NCI-H748 (cell line): ENCODE measurements around the gene HEATR3.

Experiments
- DNase-seq: peaks from one replicate; lab custom pipeline; 2025; ENCODE audit not compliant: unreplicated experiment; lab: John Stamatoyannopoulos, UW

HEATR3 gene

GRCh38 chr16:50065624-50066481 lies at the start of gene HEATR3:
Gene HEATR3 (plus strand): TSS chr16:50065970. CDS start chr16:50066132, 162 bp downstream.
- DNase-seq = peak; percentile 90

- DNase-seq = no peak
Observed at GRCh38 chr16:50017553-50017952, 48.2 kb upstream of the HEATR3 start.

- DNase-seq = peak; percentile 25
Observed at GRCh38 chr16:50021544-50021943, 44.2 kb upstream of the HEATR3 start.

GRCh38 chr16:50023641-50024040 lies 42.1 kb upstream of the HEATR3 start:
- DNase-seq = no peak

GRCh38 chr16:50024207-50024606 lies 41.6 kb upstream of the HEATR3 start:
- DNase-seq = no peak

DNA sequence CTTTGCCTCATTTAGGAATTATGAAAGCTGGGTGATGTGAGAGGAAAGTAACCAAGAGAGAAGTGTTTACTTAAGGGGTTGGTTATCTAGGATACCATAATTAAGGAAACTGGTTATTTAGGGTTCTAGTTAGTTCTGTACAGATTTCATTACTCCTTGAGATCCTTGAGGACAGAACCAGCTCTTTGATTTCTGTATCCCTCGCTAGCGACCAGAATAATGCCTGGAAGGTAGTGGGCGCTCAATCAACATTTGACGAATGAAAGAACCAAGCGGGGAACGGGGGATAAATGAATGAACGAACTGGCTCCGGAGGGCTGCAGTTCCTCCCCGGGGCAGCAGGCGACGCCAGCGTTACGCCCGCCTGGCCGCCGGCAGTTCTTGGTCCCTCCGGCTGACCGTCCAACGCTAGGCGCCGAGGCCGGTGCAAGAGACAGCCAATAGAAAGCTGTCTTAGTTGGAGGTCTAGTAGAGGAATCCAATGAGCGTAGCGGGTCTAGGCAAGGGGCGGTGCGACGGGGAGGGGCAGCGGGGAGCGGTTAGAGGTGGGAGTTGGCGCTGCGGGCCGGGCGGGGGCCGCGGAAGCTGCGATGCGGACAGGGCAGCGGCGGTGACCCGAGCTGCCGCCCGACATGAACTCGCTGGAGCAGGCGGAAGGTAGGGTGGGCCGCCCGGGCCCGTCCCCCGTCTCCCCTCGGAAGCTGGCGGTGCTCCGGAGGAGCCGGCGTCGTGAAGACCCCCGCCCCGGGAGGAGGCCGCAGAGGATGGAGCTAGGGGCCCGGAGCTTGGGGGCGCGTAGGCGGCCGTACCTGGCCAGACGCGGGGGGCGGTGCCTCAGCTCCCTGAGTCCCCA lies 40.9 kb upstream of the HEATR3 start, which contains the start of gene CNEP1R1:
TSS of gene CNEP1R1 (plus strand) at position 542 of the 853 bp plus-strand sequence. CDS start at position 633, 91 bp downstream.
- DNase-seq = peak; percentile 94

DNA sequence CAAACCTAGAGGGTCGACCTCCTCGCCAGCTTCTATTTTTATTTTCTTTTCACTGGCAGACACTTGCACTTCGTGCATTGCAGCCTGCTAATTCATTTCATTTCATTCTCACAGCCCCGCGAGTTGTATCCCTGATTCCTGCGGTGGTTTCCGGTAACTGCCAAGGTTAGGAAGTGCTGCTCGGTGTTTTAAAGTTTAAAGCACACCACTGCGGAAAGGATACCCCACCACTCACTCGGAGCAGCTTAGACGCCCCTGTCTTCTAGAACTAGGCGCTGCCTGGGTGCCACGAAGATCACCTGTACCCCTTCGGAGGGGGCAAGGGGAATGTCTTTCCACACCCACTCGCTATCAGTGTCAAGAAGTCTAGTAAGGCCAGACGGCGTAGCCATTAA lies 40.2 kb upstream of the HEATR3 start:
- DNase-seq = peak; percentile 45

- DNase-seq = no peak
Observed at GRCh38 chr16:50027829-50028228, 37.9 kb upstream of the HEATR3 start.

- no peak for DNase-seq
Observed at GRCh38 chr16:50035468-50035992, 30.2 kb upstream of the HEATR3 start.

DNA sequence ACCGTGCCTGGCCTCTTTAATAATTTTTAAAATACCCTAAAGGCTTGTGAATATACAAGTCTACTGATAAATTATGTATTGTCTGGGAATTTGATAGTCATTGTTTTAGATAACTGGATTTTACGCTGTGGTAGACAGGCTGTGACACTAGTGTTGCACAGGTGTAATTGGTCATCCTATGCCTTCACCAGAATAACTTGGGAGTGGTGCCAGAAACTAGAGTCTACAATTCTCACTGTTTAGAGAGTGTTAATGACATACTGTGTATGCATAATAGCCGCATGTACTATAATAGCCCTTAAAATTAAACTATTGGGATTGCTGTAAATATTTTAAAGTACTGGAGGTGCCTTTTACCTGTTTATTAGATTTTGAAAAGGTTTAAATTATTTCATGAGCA lies 29.3 kb upstream of the HEATR3 start:
- peak; percentile 1 for DNase-seq

- no peak for DNase-seq
Observed at GRCh38 chr16:50037662-50038220, 28.0 kb upstream of the HEATR3 start.

DNA sequence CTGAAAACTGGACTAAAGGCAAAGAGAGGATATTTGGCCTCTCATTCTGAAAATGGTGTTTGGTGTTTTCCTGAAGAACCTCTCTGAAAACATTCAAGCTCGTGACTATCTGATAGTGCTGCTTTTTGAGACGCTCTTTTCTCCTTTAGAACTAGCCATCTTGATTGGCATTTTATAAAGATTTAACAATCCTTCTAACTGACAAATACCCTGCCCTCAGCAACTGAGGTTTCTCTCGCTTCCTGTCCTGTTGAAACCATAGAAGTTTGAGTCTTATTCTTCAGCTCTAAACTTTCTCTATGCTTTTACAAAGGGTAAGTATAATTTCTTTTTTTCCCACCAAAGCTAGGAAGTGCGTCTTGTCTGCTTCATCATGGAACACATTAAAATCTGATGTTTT lies 27.5 kb upstream of the HEATR3 start:
- DNase-seq = no peak

- no peak for DNase-seq
Observed at GRCh38 chr16:50038756-50039529, 26.8 kb upstream of the HEATR3 start.

GRCh38 chr16:50040018-50040417 lies 25.8 kb upstream of the HEATR3 start:
- DNase-seq = no peak

GRCh38 chr16:50040710-50041109 lies 25.1 kb upstream of the HEATR3 start:
- no peak for DNase-seq

- DNase-seq = no peak
Observed at GRCh38 chr16:50043358-50043757, 22.4 kb upstream of the HEATR3 start.

DNA sequence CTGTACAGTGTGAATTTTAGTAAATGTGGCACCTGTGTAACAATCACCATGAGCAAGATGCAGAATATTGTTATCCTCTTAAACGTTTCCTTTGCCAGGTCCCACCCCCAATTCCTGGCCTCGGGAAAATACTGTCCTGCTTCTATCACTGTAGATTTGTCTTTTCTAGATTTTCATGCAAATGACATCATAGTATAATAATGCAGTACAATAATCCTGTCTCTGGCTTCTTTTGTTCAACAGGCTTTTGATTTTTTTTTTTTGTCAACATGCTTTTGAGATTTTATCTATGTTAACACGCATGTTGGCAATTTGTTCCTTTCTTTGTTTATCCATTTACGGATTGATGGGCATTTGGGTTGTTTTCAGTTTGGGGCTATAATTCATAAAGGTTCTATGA lies 20.4 kb upstream of the HEATR3 start:
- DNase-seq = no peak

DNA sequence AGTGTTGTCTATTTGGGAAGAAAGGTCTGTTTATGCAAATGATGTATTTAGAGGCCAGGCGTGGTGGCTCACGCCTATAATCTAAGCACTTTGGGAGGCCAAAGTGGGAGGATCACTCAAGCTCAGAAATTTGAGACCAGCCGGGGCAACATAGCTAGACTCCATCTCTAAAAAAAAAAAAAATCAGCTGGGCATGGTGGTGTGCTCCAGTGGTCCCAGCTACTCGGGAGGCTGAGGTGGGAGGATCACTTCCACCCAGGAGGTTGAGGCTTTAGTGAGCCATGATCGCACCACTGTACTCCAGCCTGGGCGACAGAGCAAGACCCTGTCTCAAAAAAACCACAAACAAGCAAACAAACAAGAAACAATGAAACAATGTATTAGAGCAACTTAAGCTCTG lies 18.9 kb upstream of the HEATR3 start:
- DNase-seq = no peak

DNA sequence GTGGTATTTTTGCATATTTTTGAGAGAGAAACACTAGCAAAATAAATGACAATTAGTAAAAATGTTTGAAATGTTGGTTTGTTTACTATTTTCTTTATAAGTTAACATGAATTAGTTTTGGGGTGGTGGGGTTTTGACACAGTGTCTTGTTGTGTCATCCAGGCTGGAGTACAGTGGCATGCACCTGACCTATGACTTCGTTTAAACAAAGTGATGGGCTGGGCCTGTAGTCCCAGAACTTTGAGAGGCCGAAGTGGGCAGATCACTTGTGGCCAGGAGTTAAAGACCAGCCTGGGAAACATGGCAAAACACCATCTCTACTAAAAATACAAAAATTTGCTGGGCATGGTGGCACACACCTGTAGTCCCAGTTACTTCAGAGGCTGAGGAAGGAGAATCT lies 17.9 kb upstream of the HEATR3 start:
- no peak for DNase-seq

- DNase-seq = no peak
Observed at GRCh38 chr16:50050802-50051201, 15.0 kb upstream of the HEATR3 start.

DNA sequence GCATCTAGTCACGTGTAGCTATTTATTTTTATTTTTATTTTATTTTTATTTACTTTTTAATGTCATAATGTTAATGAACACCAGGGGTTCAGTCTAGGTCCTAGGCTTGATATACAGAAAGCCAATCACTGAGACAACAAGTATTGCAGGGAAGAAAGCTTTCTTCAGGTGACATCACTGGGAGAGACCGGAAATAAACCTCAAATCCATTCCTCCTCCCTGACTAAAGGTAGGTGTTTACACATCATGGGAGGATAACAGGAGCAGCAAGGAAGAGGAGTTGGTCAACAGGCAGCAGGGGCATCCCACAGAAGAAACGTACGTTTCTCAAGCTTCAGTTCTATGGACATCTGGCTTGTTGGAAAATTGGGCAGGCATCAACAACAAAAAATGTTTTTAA lies 9.5 kb upstream of the HEATR3 start:
- no peak for DNase-seq
